Measurements from ENCODE around the gene TLCD3B. TPM values are rescaled to one million over a fixed set of nuclear protein-coding genes. Genes with fewer than 3 reads are reported as not detected.

The TLCD3B gene
- total RNA-seq, 4 donors from 2014 or later = not detected

DNA sequence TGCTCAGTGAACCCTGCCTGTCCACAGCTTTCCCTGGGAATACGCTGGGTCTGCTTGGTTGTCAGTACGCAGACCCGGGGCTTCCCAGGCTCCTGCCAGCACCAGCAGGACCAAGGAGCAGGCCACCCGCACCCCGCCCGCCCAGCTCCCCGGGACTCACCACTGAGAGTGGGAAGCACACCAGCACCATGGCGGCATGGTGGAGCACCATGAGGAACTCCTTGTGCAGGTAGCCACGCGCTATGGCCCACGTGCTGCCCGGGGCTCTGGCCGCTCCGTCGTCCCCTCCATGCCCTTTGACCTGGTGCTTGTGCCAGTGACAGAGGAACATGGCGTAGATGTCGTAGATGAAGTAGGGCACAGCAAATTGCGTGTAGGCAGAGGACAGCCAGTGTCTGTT lies 4.6 kb downstream of the TLCD3B start:
- no peak for DNase-seq (ENCODE audit: low spot score in 2 of 2)
- TF ChIP-seq, protein P1, sequence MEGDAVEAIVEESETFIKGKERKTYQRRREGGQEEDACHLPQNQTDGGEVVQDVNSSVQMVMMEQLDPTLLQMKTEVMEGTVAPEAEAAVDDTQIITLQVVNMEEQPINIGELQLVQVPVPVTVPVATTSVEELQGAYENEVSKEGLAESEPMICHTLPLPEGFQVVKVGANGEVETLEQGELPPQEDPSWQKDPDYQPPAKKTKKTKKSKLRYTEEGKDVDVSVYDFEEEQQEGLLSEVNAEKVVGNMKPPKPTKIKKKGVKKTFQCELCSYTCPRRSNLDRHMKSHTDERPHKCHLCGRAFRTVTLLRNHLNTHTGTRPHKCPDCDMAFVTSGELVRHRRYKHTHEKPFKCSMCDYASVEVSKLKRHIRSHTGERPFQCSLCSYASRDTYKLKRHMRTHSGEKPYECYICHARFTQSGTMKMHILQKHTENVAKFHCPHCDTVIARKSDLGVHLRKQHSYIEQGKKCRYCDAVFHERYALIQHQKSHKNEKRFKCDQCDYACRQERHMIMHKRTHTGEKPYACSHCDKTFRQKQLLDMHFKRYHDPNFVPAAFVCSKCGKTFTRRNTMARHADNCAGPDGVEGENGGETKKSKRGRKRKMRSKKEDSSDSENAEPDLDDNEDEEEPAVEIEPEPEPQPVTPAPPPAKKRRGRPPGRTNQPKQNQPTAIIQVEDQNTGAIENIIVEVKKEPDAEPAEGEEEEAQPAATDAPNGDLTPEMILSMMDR (IDR thresholded peaks at IDR 0.05) = no peak
- no peak for TF ChIP-seq POLR2A (IDR thresholded peaks at IDR 0.05)
- H3K4me3 ChIP-seq (ENCODE audit: low read depth, poor library complexity, severe bottlenecking) = no peak overlapping the region
- intact Hi-C loops (cut with DNase I; ENCODE audit: low total_unique reads) = loop anchor here (5.0 kb wide), 1 partner anchor 329 kb away; no protein-coding TSS in a partner anchor
- 91% methylated on average over 17 to 18 of the region's 18 CpGs for WGBS, 2 donors

DNA sequence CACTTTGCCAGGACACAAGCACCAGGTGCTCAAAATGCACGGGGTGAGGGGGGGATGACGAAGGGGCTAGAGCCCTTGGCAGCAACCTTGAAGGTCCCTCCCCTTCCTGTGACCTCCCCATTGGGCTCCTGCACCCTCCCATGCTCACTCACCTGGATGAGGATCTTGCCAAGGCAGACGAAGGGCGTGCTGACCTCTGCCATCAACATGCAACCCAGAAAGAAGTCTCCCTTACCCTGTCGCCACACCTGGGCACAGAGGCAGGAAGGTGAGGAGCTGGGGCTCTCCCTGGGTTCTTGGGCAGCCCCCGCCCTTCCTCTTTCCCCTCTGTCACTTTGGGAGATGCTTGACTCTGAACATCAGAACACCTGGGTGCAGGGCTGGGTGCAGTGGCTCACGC lies 5.5 kb downstream of the TLCD3B start:
- intact Hi-C loops (cut with DNase I; ENCODE audit: low total_unique reads) = loop anchor here (5.0 kb wide), 1 partner anchor 328 kb away; no protein-coding TSS in a partner anchor
- 58 to 77% methylated on average over 5 to 7 of the region's 7 CpGs for WGBS, 2 donors
- no peak for DNase-seq (ENCODE audit: low spot score in 2 of 2)
- H3K4me3 ChIP-seq (ENCODE audit: low read depth, poor library complexity, severe bottlenecking) = no peak overlapping the region
- TF ChIP-seq, protein P1 (IDR thresholded peaks at IDR 0.05) = no peak
- no peak for TF ChIP-seq POLR2A (IDR thresholded peaks at IDR 0.05)

- WGBS, 2 donors = 68 to 70% methylated on average over 20 of the region's 20 CpGs
- TF ChIP-seq POLR2A (IDR thresholded peaks at IDR 0.05) = no peak
- TF ChIP-seq, protein P1 (IDR thresholded peaks at IDR 0.05) = no peak
- DNase-seq (ENCODE audit: low spot score in 2 of 2) = no peak
- no peak overlapping the region for H3K4me3 ChIP-seq (ENCODE audit: low read depth, poor library complexity, severe bottlenecking)
- intact Hi-C loops (cut with DNase I; ENCODE audit: low total_unique reads) = loop anchor here (5.0 kb wide), 1 partner anchor 328 kb away; no protein-coding TSS in a partner anchor
Measured at GRCh38 chr16:30025156-30025555, 5.9 kb downstream of the TLCD3B start.

- 71 to 78% methylated on average over 16 of the region's 16 CpGs for WGBS, 2 donors
- no peak overlapping the region for H3K4me3 ChIP-seq (ENCODE audit: low read depth, poor library complexity, severe bottlenecking)
- DNase-seq (ENCODE audit: low spot score in 2 of 2) = no peak
- intact Hi-C loops (cut with DNase I; ENCODE audit: low total_unique reads) = no loop called here
- no peak for TF ChIP-seq POLR2A (IDR thresholded peaks at IDR 0.05)
- TF ChIP-seq, protein P1 (IDR thresholded peaks at IDR 0.05) = no peak
Measured at GRCh38 chr16:30024451-30024850, 6.6 kb downstream of the TLCD3B start.

DNA sequence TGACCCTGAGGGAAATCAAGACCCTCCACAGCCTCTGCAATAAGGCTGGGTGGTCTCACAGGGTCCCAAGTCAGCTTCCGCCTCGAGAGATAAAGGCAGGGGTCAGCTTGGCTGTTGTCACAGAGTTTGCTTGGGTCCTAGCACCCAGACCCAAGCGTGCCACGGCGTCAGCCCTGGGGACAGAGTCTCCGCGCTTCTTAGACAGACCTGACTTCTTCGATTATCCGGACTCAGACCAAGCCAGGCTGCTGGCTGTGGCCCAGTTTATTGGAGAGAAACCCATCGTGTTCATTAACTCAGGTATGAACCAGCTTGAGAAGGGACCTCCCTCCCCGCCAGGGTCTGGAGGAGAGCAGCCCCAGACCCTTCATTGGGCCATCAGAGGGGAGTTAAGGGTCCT lies 7.5 kb downstream of the TLCD3B start:
- TF ChIP-seq, protein P1 (IDR thresholded peaks at IDR 0.05) = no peak
- no peak for TF ChIP-seq POLR2A (IDR thresholded peaks at IDR 0.05)
- no peak for DNase-seq (ENCODE audit: low spot score in 2 of 2)
- H3K4me3 ChIP-seq (ENCODE audit: low read depth, poor library complexity, severe bottlenecking) = no peak overlapping the region
- intact Hi-C loops (cut with DNase I; ENCODE audit: low total_unique reads) = no loop called here
- 82 to 83% methylated on average over 11 of the region's 11 CpGs for WGBS, 2 donors

GRCh38 chr16:30022887-30023286 lies 8.2 kb downstream of the TLCD3B start, which contains the start of gene C16orf92:
Gene C16orf92 (plus strand): TSS chr16:30023198. CDS start chr16:30023341, 143 bp downstream.
- no peak within 1 kb of the TSS for H3K4me3 ChIP-seq (ENCODE audit: low read depth, poor library complexity, severe bottlenecking)
- intact Hi-C loops (cut with DNase I; ENCODE audit: low total_unique reads) = no loop called here
- DNase-seq (ENCODE audit: low spot score in 2 of 2) = no peak
- 81 to 85% methylated on average over 6 of the region's 6 CpGs for WGBS, 2 donors
- no peak for TF ChIP-seq POLR2A (IDR thresholded peaks at IDR 0.05)
- TF ChIP-seq, protein P1 (IDR thresholded peaks at IDR 0.05) = no peak
